OCI-LY7 (cell line): ENCODE measurements around the gene GCFC2.

Experiments used
- CTCF ChIP-seq: fragments of 200-600 bp; sonication (generic); conservative IDR thresholded peaks from 2 replicates; pipeline ENCODE4 v1.5.1; 2014; ENCODE audit warnings: mild to moderate bottlenecking, antibody characterized with exemption, low read length, moderate library complexity, mixed read lengths
- EZH2phosphoT487 ChIP-seq: fragments of 200-600 bp; sonication (generic); IDR thresholded peaks from 2 replicates; pipeline ENCODE4 v1.6.1; 2018; ENCODE audit warnings: low read depth, borderline replicate concordance, mild to moderate bottlenecking, mixed run types, antibody characterized with exemption, low read length, moderate library complexity, mixed read lengths

- TF ChIP-seq CTCF (no peak), EZH2phosphoT487 (no peak)
Measured at GRCh38 chr2:75667884-75668283, 42.8 kb downstream of the GCFC2 start.
